B cell (primary cell): ENCODE results near the gene EPB41L3. TPM values are rescaled to one million over a fixed set of nuclear protein-coding genes. Genes with fewer than 3 reads are reported as not detected.

Experiments
- ATAC-seq: fragments of 200-7000 bp; cut with Tn5 transposase; one replicate; pipeline ENCODE4 v1.10.0; 2021; ENCODE audit warnings: low read depth, mild to moderate bottlenecking, moderate number of reproducible peaks, moderate library complexity
- CTCF ChIA-PET: fragments of 350-600 bp; sonication (Branson Sonifier 250); formaldehyde crosslinking; loops from one replicate; lab custom pipeline; 2021; ENCODE audit warnings: antibody characterized with exemption, inconsistent platforms; lab: Charles Lee
- POLR2A ChIA-PET: fragments of 350-600 bp; sonication (Branson Sonifier 250); formaldehyde crosslinking; loops from one replicate; lab custom pipeline; 2021; ENCODE audit warnings: antibody characterized with exemption; lab: Charles Lee
- DNase-seq: peaks from one replicate; pipeline ENCODE4 v3.0.0; 2013
- H2AFZ ChIP-seq: 2 replicates; pipeline ENCODE4 v1.6.1; 2012; ENCODE audit warnings: mild to moderate bottlenecking, low read depth, low read length; ENCODE audit not compliant: insufficient read depth, poor library complexity, severe bottlenecking
- H3K27ac ChIP-seq, 2 donors: 1 replicate in 1 of 2; 2 replicates in 1 of 2; pipeline ENCODE4 v1.5.1; 2012 to 2013; ENCODE audit warnings: low read length in 2 of 2, mild to moderate bottlenecking in 2 of 2, moderate library complexity in 1 of 2
- H3K27me3 ChIP-seq, 4 experiments: fragments of 200-600 bp in 1 of 4; sonication (generic) in 1 of 4; replicated peaks in 1 of 4; 1 replicate in 2 of 4; 2 replicates in 2 of 4; pipeline versions ENCODE4 v1.6.1 to v1.7.0; 2013 to 2016; ENCODE audit warnings: low read length in 3 of 4, mild to moderate bottlenecking in 2 of 4, mixed read lengths in 1 of 4, moderate library complexity in 1 of 4; ENCODE audit not compliant: insufficient read depth in 4 of 4, control insufficient read depth in 3 of 4; ENCODE audit errors: control extremely low read depth in 1 of 4
- H3K36me3 ChIP-seq, 2 experiments: replicated peaks in 1 of 2; 1 replicate in 1 of 2; 2 replicates in 1 of 2; pipeline versions ENCODE4 v1.6.1 to v1.7.1; 2013; ENCODE audit warnings: low read length in 1 of 2; ENCODE audit not compliant: insufficient read depth in 2 of 2, control insufficient read depth in 1 of 2; ENCODE audit errors: control extremely low read depth in 1 of 2, extremely low read depth in 1 of 2
- H3K4me1 ChIP-seq, 2 donors: fragments of 200-600 bp in 1 of 2; sonication (generic) in 1 of 2; 1 replicate in 1 of 2; 2 replicates in 1 of 2; pipeline versions ENCODE4 v1.5.1 to v1.6.1; 2013 to 2017; ENCODE audit warnings: low read length in 2 of 2; ENCODE audit not compliant: control insufficient read depth in 2 of 2, insufficient read depth in 2 of 2
- H3K4me2 ChIP-seq: replicated peaks from 2 replicates; pipeline ENCODE3; 2012; ENCODE audit warnings: mild to moderate bottlenecking, low read depth, low read length; ENCODE audit not compliant: poor library complexity, severe bottlenecking
- H3K4me3 ChIP-seq, 5 experiments: fragments of 200-600 bp in 1 of 5; sonication (generic) in 1 of 5; 1 replicate in 3 of 5; 2 replicates in 2 of 5; pipeline versions ENCODE4 v1.5.1 to v1.7.0; 2011 to 2016; ENCODE audit warnings: low read length in 4 of 5, mild to moderate bottlenecking in 4 of 5, low read depth in 2 of 5, control low read depth in 1 of 5, moderate library complexity in 1 of 5; ENCODE audit not compliant: insufficient read depth in 1 of 5; ENCODE audit errors: control extremely low read depth in 1 of 5, extremely low read depth in 1 of 5
- H3K79me2 ChIP-seq: fragments of 200-600 bp; sonication (generic); one replicate; pipeline ENCODE4 v1.6.0; 2016; ENCODE audit warnings: low read length; ENCODE audit not compliant: control insufficient read depth, insufficient read depth
- H3K9ac ChIP-seq: fragments of 200-600 bp; sonication (generic); 2 replicates; pipeline ENCODE4 v1.6.1; 2017; ENCODE audit warnings: mild to moderate bottlenecking, low read length, moderate library complexity
- H3K9me3 ChIP-seq, 3 donors: one replicate each; pipeline versions ENCODE4 v1.6.1 to v1.7.1; 2013; ENCODE audit warnings: low read length in 2 of 3; ENCODE audit not compliant: control insufficient read depth in 2 of 3, insufficient read depth in 1 of 3; ENCODE audit errors: control extremely low read depth in 1 of 3
- H4K20me1 ChIP-seq: 2 replicates; pipeline ENCODE4 v1.6.0; 2012; ENCODE audit warnings: mild to moderate bottlenecking, low read length; ENCODE audit not compliant: insufficient read depth, control insufficient read depth, poor library complexity, severe bottlenecking
- H3K27ac Mint-ChIP-seq: one replicate; pipeline ENCODE4 v1.8.0; 2021; ENCODE audit warnings: mixed read lengths
- H3K27me3 Mint-ChIP-seq: one replicate; pipeline ENCODE4 v1.8.0; 2021; ENCODE audit warnings: mixed read lengths
- H3K4me1 Mint-ChIP-seq: one replicate; pipeline ENCODE4 v1.8.0; 2021; ENCODE audit warnings: mixed read lengths
- H3K4me3 Mint-ChIP-seq: one replicate; pipeline ENCODE4 v1.8.0; 2021; ENCODE audit warnings: mixed read lengths
- H3K9me3 Mint-ChIP-seq: one replicate; pipeline ENCODE4 v1.8.0; 2022; ENCODE audit warnings: mixed read lengths; ENCODE audit not compliant: insufficient read depth
- CTCF ChIP-seq: fragments of 200-600 bp; IDR thresholded peaks from one replicate; pipeline ENCODE4 v1.8.0; 2022; ENCODE audit warnings: antibody characterized with exemption, mild to moderate bottlenecking
- EZH2 ChIP-seq: IDR thresholded peaks from 2 replicates; pipeline ENCODE4 v1.6.1; 2012; ENCODE audit warnings: borderline replicate concordance, low read depth, mild to moderate bottlenecking, moderate library complexity, low read length; ENCODE audit not compliant: insufficient read depth, poor library complexity, severe bottlenecking
- WGBS: methylation state at CpG from one replicate; pipeline ENCODE4 v1.1.5; 2013; ENCODE audit warnings: missing lambda C conversion rate; ENCODE audit not compliant: insufficient coverage; 5-methylcytosine and 5-hydroxymethylcytosine counted together
- intact Hi-C: fragments of 100-400 bp; cut with micrococcal nuclease; formaldehyde crosslinking; loops from one replicate; pipeline ENCODE4 v1.10.0; 2022
- polyA plus RNA-seq: library from polyadenylated mRNA; depleted of rRNA; stranded (reverse); fragments of >200 nt; gene quantifications from 2 replicates; pipeline ENCODE4 v1.2.3, GENCODE V29; 2012
- total RNA-seq, 2 donors: library from RNA; stranded (reverse); fragments of 120-200 nt in 1 of 2; gene quantifications; 1 replicate in 1 of 2; 2 replicates in 1 of 2; pipeline versions ENCODE4 v1.2.3 to v1.2.4, GENCODE V29; 2013 to 2022

The EPB41L3 gene
- total and polyA plus RNA-seq, 2 donors (not counting 1 experiment from before 2014, with no cell fraction given), result 0.57 to 0.58 TPM

GRCh38 chr18:5393779-5394178 lies 150.0 kb downstream of the EPB41L3 start:
- ATAC-seq, result no peak

GRCh38 chr18:5391409-5391808 lies 152.4 kb downstream of the EPB41L3 start:
- H2AFZ ChIP-seq, result no peak overlapping the region
- CTCF ChIA-PET, result no interaction called here
- no peaks in the 10 kb centered on the region for H4K20me1 ChIP-seq
- H3K4me1 Mint-ChIP-seq, result no peaks in the 10 kb centered on the region
- no peak overlapping the region for H3K4me3 Mint-ChIP-seq
- H3K27ac Mint-ChIP-seq, result no peak overlapping the region
- H3K9me3 Mint-ChIP-seq, result no peaks in the 10 kb centered on the region
- 97% methylated on average over 6 of the region's 8 CpGs for WGBS
- no peaks in the 10 kb centered on the region for H3K9me3 ChIP-seq
- H3K27me3 Mint-ChIP-seq, result peaks cover 7% of the 10 kb centered on the region
- H3K79me2 ChIP-seq, result no peaks in the 10 kb centered on the region
- H3K36me3 ChIP-seq, result no peaks in the 10 kb centered on the region
- H3K27ac ChIP-seq, result no peak overlapping the region
- H3K4me1 ChIP-seq, result no peaks in the 10 kb centered on the region
- no peak overlapping the region for H3K4me2 ChIP-seq
- TF ChIP-seq CTCF (no peak), EZH2 (no peak)
- no peak for ATAC-seq
- no peak overlapping the region for H3K9ac ChIP-seq
- POLR2A ChIA-PET, result no interaction called here
- no peaks in the 10 kb centered on the region for H3K27me3 ChIP-seq
- no peak overlapping the region for H3K4me3 ChIP-seq
- no peak for DNase-seq
- intact Hi-C loops, result no loop called here

More at GRCh38 chr18:5393779-5394178, 150.0 kb downstream of the EPB41L3 start:
- Histone ChIP-seq H3K4me2 (no peak overlapping the region), H3K36me3 (no peaks in the 10 kb centered on the region), H3K4me1 (no peaks in the 10 kb centered on the region), H3K9me3 (no peaks in the 10 kb centered on the region), H3K4me3 (no peak overlapping the region), H2AFZ (no peak overlapping the region), H3K79me2 (no peaks in the 10 kb centered on the region), H3K27ac (no peak overlapping the region), H3K9ac (no peak overlapping the region), H4K20me1 (no peaks in the 10 kb centered on the region), H3K27me3 (no peaks in the 10 kb centered on the region)
- H3K27ac Mint-ChIP-seq, result no peak overlapping the region
- CTCF ChIA-PET, result no interaction called here
- H3K27me3 Mint-ChIP-seq, result peaks cover 4% of the 10 kb centered on the region
- WGBS, result 88% methylated on average over 3 of the region's 5 CpGs
- H3K4me3 Mint-ChIP-seq, result no peak overlapping the region
- DNase-seq, result no peak
- TF ChIP-seq CTCF, result no peak
- no peak for TF ChIP-seq EZH2
- no peaks in the 10 kb centered on the region for H3K4me1 Mint-ChIP-seq
- intact Hi-C loops, result no loop called here
- H3K9me3 Mint-ChIP-seq, result no peaks in the 10 kb centered on the region
- POLR2A ChIA-PET, result no interaction called here
